K562 (cell line): ENCODE data around the gene CDC23. TPM values are rescaled to one million over a fixed set of nuclear protein-coding genes. Genes with fewer than 3 reads are reported as not detected.

ENCODE experiments used
- CBFB ChIP-seq: sonication (generic); formaldehyde crosslinking; IDR thresholded peaks from 2 replicates; pipeline ENCODE4 v1.4.0; 2020; ENCODE audit warnings: mild to moderate bottlenecking, missing genetic modification reagents
- CEBPB ChIP-seq: fragments of 450-650 bp; IDR thresholded peaks from 2 replicates; pipeline ENCODE4 v1.6.1; 2016; ENCODE audit warnings: missing genetic modification characterization, missing compliant biosample characterization
- CHCHD3 ChIP-seq: fragments of 250-450 bp; sonication (Bioruptor Pico); IDR thresholded peaks from 2 replicates; pipeline ENCODE4 v2.1.2; 2022; ENCODE audit warnings: mild to moderate bottlenecking
- CUX1 ChIP-seq: fragments of 200-800 bp; sonication (Bioruptor generic); IDR thresholded peaks from 2 replicates; pipeline ENCODE4 v1.6.1; 2016; ENCODE audit warnings: missing genetic modification characterization, missing compliant biosample characterization
- ESRRB ChIP-seq: fragments of 250-450 bp; sonication (Bioruptor Pico); IDR thresholded peaks from 2 replicates; pipeline ENCODE4 v1.5.0; 2020; ENCODE audit warnings: mild to moderate bottlenecking, moderate library complexity, borderline replicate concordance
- FOXP4 ChIP-seq: sonication (generic); formaldehyde crosslinking; IDR thresholded peaks from 2 replicates; pipeline ENCODE4 v1.8.0; 2022; ENCODE audit warnings: mild to moderate bottlenecking, missing genetic modification reagents, borderline replicate concordance
- JUN ChIP-seq, 2 experiments: sonication (generic) in 1 of 2; formaldehyde crosslinking in 1 of 2; IDR thresholded peaks; 2 replicates each; pipeline versions ENCODE4 v1.6.1 to v1.8.0; 2012 to 2022; ENCODE audit warnings: borderline replicate concordance in 2 of 2, mild to moderate bottlenecking in 2 of 2, improper control_type of control experiment in 1 of 2, low read depth in 1 of 2, low read length in 1 of 2, missing genetic modification reagents in 1 of 2
- MYBL2 ChIP-seq, 2 experiments: fragments of 450-650 bp in 1 of 2; sonication (generic) in 1 of 2; formaldehyde crosslinking in 1 of 2; IDR thresholded peaks; 2 replicates each; pipeline versions ENCODE4 v1.6.1 to v1.8.1; 2017 to 2022; ENCODE audit warnings: borderline replicate concordance in 1 of 2, inconsistent platforms in 1 of 2, low read depth in 1 of 2, mild to moderate bottlenecking in 1 of 2, missing genetic modification reagents in 1 of 2, moderate library complexity in 1 of 2
- RBM25 ChIP-seq: fragments of 200-400 bp; formaldehyde crosslinking; IDR thresholded peaks from 2 replicates; pipeline ENCODE4 v1.6.1; 2018; ENCODE audit warnings: low read length, low read depth, moderate library complexity; ENCODE audit not compliant: severe bottlenecking
- SMAD3 ChIP-seq: fragments of 450-650 bp; formaldehyde crosslinking; conservative IDR thresholded peaks from 2 replicates; pipeline ENCODE4 v1.4.0; 2020; ENCODE audit warnings: mild to moderate bottlenecking
- TAF1 ChIP-seq: IDR thresholded peaks from 2 replicates; pipeline ENCODE4 v1.6.1; 2011; ENCODE audit warnings: mild to moderate bottlenecking, low read length, moderate library complexity; ENCODE audit not compliant: insufficient read depth, control insufficient read depth, severe bottlenecking; ENCODE audit errors: extremely low read depth
- ZFPM2 ChIP-seq: fragments of 250-450 bp; sonication (Bioruptor Pico); IDR thresholded peaks from 2 replicates; pipeline ENCODE4 v1.5.1; 2022; ENCODE audit warnings: mild to moderate bottlenecking
- ZNF212 ChIP-seq: fragments of 450-650 bp; formaldehyde crosslinking; IDR thresholded peaks from 2 replicates; pipeline ENCODE4 v1.4.0; 2020; ENCODE audit warnings: mild to moderate bottlenecking
- ZNF282 ChIP-seq: sonication (generic); formaldehyde crosslinking; IDR thresholded peaks from 2 replicates; pipeline ENCODE4 v1.8.1; 2023; ENCODE audit warnings: missing genetic modification reagents
- ZNF764 ChIP-seq: fragments of 250-450 bp; sonication (Bioruptor Pico); IDR thresholded peaks from 2 replicates; pipeline ENCODE4 v1.4.0; 2020; ENCODE audit warnings: low read depth, mild to moderate bottlenecking, moderate library complexity
- ZNF79 ChIP-seq: fragments of 250-450 bp; sonication (Bioruptor Pico); IDR thresholded peaks from 2 replicates; pipeline ENCODE4 v1.4.0; 2020; ENCODE audit warnings: low read depth, mild to moderate bottlenecking, moderate library complexity
- polyA plus RNA-seq, 8 experiments: library from polyadenylated mRNA; depleted of rRNA in 4 of 8; stranded (reverse) in 5 of 8; unstranded in 3 of 8; fragments of >200 nt; fragmentation: Nextera tagmentation in 2 of 8; fragmentation: Illumina TruSeq in 1 of 8; extraction: Ambion mirVana in 2 of 8; extraction: Trizol in 1 of 8; gene quantifications; 2 replicates each; pipeline versions ENCODE4 v1.2.1 to v1.2.3, GENCODE V29; 2011 to 2014; ENCODE audit warnings: inconsistent platforms in 1 of 8, missing spikeins in 1 of 8
- total RNA-seq, 7 experiments: library from RNA; depleted of rRNA in 6 of 7; stranded (reverse); fragments of >200 nt in 6 of 7; fragmentation: Illumina TruSeq in 2 of 7; extraction: Trizol in 2 of 7; gene quantifications; 2 replicates each; pipeline versions ENCODE4 v1.2.1 to v1.2.3, GENCODE V29; 2011 to 2021; ENCODE audit warnings: low replicate concordance in 1 of 7
- TF ChIP-seq, protein P1 (sequence below): sonication (generic); formaldehyde crosslinking; IDR thresholded peaks from 2 replicates; pipeline ENCODE4 v1.8.0; 2022; ENCODE audit warnings: mild to moderate bottlenecking, missing genetic modification reagents

The CDC23 gene
- total and polyA plus RNA-seq, 9 of the 15 experiments (the other 6 are each of a cell fraction or from before 2014, with no cell fraction given) = 34.5 to 157 (median 65.5) TPM

DNA sequence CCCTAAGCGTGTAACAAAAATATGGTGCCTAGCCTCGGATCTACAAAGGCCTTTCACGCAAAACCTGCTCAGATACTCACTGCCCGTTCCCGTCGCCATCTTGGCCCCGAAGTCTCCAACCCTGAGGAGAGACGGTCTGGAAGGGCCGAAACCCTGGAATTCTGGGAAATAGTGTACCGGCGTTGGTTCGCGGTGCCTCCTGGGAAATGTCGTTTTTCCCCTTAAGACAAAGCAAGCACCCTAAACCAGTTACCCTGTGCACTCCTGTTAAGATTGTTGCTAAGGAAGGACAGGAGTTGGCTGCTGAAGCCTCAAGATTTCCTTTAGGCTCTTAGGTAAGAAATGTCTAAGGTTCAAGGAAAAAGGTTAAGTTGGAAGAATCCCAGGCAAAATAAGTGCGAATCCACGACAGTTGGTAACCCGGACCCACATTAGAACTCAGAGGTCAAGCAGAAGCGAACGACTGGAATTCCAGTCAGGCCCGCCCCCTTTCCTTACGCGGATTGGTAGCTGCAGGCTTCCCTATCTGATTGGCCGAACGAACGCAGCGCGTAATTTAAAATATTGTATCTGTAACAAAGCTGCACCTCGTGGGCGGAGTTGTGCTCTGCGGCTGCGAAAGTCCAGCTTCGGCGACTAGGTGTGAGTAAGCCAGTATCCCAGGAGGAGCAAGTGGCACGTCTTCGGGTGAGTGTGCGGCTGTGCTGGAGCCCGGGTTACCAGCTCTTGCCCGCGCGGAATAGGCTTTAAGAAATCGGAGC, 34.4 kb downstream of the CDC23 start, which contains the start of the genes BRD8 and KIF20A (continued):
- TF ChIP-seq MYBL2 (IDR thresholded peaks at IDR 0.05; ENCODE audit: low read depth) (peak; percentile 98), MYBL2 (CRISPR knock-in tag; IDR thresholded peaks at IDR 0.05; ENCODE audit: borderline replicate concordance) (0 out of 2 replicates have a peak, but pooled peaks have one; percentile 86), FOXP4 (CRISPR knock-in tag) (peak; percentile 53; the same call in 1 of the 2 replicates), ZNF79 (CRISPR knock-in tag) (no peak), JUN (IDR thresholded peaks at IDR 0.05; ENCODE audit: borderline replicate concordance, low read depth, low read length) (no peak; the same call in 1 of the 2 replicates), JUN (CRISPR knock-in tag; IDR thresholded peaks at IDR 0.05; ENCODE audit: borderline replicate concordance) (no peak), CBFB (CRISPR knock-in tag) (no peak), ESRRB (CRISPR knock-in tag) (no peak), CUX1 (CRISPR knock-in tag) (no peak), RBM25 (peak; percentile 59), TAF1 (peak; percentile 97), ZNF764 (CRISPR knock-in tag) (no peak), CHCHD3 (CRISPR knock-in tag) (no peak), SMAD3 (0 out of 2 replicates have a peak, but pooled peaks have one; percentile 22), CEBPB (no peak), ZNF282 (no peak), ZNF212 (CRISPR knock-in tag) (no peak), ZFPM2 (no peak)
- TF ChIP-seq, protein P1, sequence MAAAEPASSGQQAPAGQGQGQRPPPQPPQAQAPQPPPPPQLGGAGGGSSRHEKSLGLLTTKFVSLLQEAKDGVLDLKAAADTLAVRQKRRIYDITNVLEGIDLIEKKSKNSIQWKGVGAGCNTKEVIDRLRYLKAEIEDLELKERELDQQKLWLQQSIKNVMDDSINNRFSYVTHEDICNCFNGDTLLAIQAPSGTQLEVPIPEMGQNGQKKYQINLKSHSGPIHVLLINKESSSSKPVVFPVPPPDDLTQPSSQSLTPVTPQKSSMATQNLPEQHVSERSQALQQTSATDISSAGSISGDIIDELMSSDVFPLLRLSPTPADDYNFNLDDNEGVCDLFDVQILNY (CRISPR knock-in tag) = peak; percentile 76; the same call in 1 of the 2 replicates
